A549 (cell line): ENCODE results near the gene PRTFDC1. TPM values are rescaled to one million over a fixed set of nuclear protein-coding genes. Genes with fewer than 3 reads are reported as not detected.

Experiments
- ATAC-seq, 2 experiments: fragments of 200-7000 bp in 1 of 2; fragments of >200 bp in 1 of 2; cut with Nextera tagmentation in 1 of 2; cut with Tn5 transposase in 1 of 2; 3 replicates each; pipeline versions ENCODE4 v1.8.0 to v1.9.1; 2018 to 2020; ENCODE audit warnings: mild to moderate bottlenecking in 1 of 2, moderate library complexity in 1 of 2
- CTCF ChIA-PET: fragments of 300-600 bp; sonication (Branson Sonifier 250); formaldehyde crosslinking; extraction: SDS; loops from one replicate; lab custom pipeline; 2021; ENCODE audit warnings: antibody characterized with exemption, inconsistent platforms; lab: Yijun Ruan, JAX
- POLR2A ChIA-PET: fragments of 350-600 bp; formaldehyde crosslinking; extraction: SDS; loops from one replicate; lab custom pipeline; 2021; ENCODE audit warnings: antibody characterized with exemption, inconsistent platforms; lab: Yijun Ruan, JAX
- DNase-seq, 2 experiments: peaks; one replicate each; pipeline versions ENCODE4 v3.0.0 to v3.0.0-alpha.2; 2011 to 2016; ENCODE audit warnings: low read depth in 1 of 2, low spot score in 1 of 2
- FAIRE-seq: peaks from 2 replicates; lab custom pipeline; 2011; peaks lifted over from hg19 to GRCh38; lab: Jason Lieb, UNC
- H3K27ac ChIP-seq, 2 experiments: fragments of >200 bp; sonication (Bioruptor Twin); formaldehyde crosslinking; 3 replicates each; pipeline ENCODE4 v1.5.1; 2016 to 2017
- H3K4me1 ChIP-seq: fragments of >200 bp; sonication (Bioruptor Twin); formaldehyde crosslinking; 3 replicates; pipeline ENCODE4 v1.6.1; 2016
- H3K4me2 ChIP-seq: fragments of >200 bp; sonication (Bioruptor Twin); formaldehyde crosslinking; 3 replicates; pipeline ENCODE4 v1.6.1; 2016
- H3K4me3 ChIP-seq: fragments of >200 bp; sonication (Bioruptor Twin); formaldehyde crosslinking; 3 replicates; pipeline ENCODE4 v1.5.1; 2016
- H3K9me3 ChIP-seq: fragments of >200 bp; sonication (Bioruptor Twin); formaldehyde crosslinking; 3 replicates; pipeline ENCODE4 v1.6.1; 2016
- CBX8 ChIP-seq: fragments of 200-600 bp; sonication (generic); IDR thresholded peaks from 2 replicates; pipeline ENCODE4 v1.6.1; 2016
- CEBPB ChIP-seq, 2 experiments: fragments of >200 bp in 1 of 2; sonication (Bioruptor Twin) in 1 of 2; formaldehyde crosslinking in 1 of 2; IDR thresholded peaks; 2 replicates each; pipeline ENCODE4 v1.6.1; 2012 to 2016
- CHD2 ChIP-seq: fragments of 150-350 bp; IDR thresholded peaks from 2 replicates; pipeline ENCODE4 v1.6.1; 2014; ENCODE audit warnings: low read length; ENCODE audit not compliant: partially characterized antibody
- CHD4 ChIP-seq: fragments of 200-600 bp; sonication (generic); IDR thresholded peaks from 2 replicates; pipeline ENCODE4 v1.6.1; 2016; ENCODE audit warnings: antibody characterized with exemption, mild to moderate bottlenecking, borderline replicate concordance
- EHF ChIP-seq: fragments of 250-450 bp; sonication (Bioruptor Pico); IDR thresholded peaks from 2 replicates; pipeline ENCODE4 v1.5.0; 2020; ENCODE audit warnings: mild to moderate bottlenecking
- EHMT2 ChIP-seq: fragments of 200-600 bp; sonication (generic); IDR thresholded peaks from 2 replicates; pipeline ENCODE4 v1.6.1; 2016; ENCODE audit warnings: antibody characterized with exemption, low read depth, mild to moderate bottlenecking, moderate library complexity
- EP300 ChIP-seq, 2 experiments: fragments of >200 bp; sonication (Bioruptor Twin); formaldehyde crosslinking; IDR thresholded peaks; 2 replicates in 1 of 2; 3 replicates in 1 of 2; pipeline ENCODE4 v1.6.1; 2016 to 2017
- FOSB ChIP-seq: fragments of 250-450 bp; sonication (Bioruptor Pico); IDR thresholded peaks from 2 replicates; pipeline ENCODE4 v1.5.0; 2020; ENCODE audit warnings: mild to moderate bottlenecking, moderate library complexity
- FOXS1 ChIP-seq: fragments of 250-450 bp; sonication (Bioruptor Pico); IDR thresholded peaks from 2 replicates; pipeline ENCODE4 v1.5.0; 2020; ENCODE audit warnings: mild to moderate bottlenecking, moderate library complexity
- GATA3 ChIP-seq: IDR thresholded peaks from 2 replicates; pipeline ENCODE4 v1.6.1; 2012; ENCODE audit warnings: borderline replicate concordance
- HDAC2 ChIP-seq: fragments of 200-600 bp; sonication (generic); IDR thresholded peaks from 2 replicates; pipeline ENCODE4 v1.6.1; 2016
- HEYL ChIP-seq: fragments of 250-450 bp; sonication (Bioruptor Pico); IDR thresholded peaks from 2 replicates; pipeline ENCODE4 v1.8.0; 2021; ENCODE audit warnings: mild to moderate bottlenecking, moderate library complexity
- HOXA7 ChIP-seq: fragments of 250-450 bp; sonication (Bioruptor Pico); IDR thresholded peaks from 2 replicates; pipeline ENCODE4 v1.5.0; 2020; ENCODE audit warnings: mild to moderate bottlenecking, moderate library complexity
- JUNB ChIP-seq: fragments of >200 bp; sonication (Bioruptor Twin); formaldehyde crosslinking; IDR thresholded peaks from 2 replicates; pipeline ENCODE4 v1.6.1; 2016
- KDM1A ChIP-seq: fragments of 200-600 bp; sonication (generic); IDR thresholded peaks from 2 replicates; pipeline ENCODE4 v1.6.1; 2016; ENCODE audit warnings: low read depth, mild to moderate bottlenecking
- KDM5A ChIP-seq: fragments of 200-600 bp; sonication (generic); IDR thresholded peaks from 2 replicates; pipeline ENCODE4 v1.6.1; 2016; ENCODE audit warnings: antibody characterized with exemption, mild to moderate bottlenecking
- MAZ ChIP-seq: fragments of 150-350 bp; IDR thresholded peaks from 2 replicates; pipeline ENCODE4 v1.6.1; 2014; ENCODE audit warnings: antibody characterized with exemption, low read depth, low read length, borderline replicate concordance
- MYC ChIP-seq: IDR thresholded peaks from 2 replicates; pipeline ENCODE4 v1.6.1; 2012; ENCODE audit warnings: mild to moderate bottlenecking, inconsistent platforms, low read length, improper control_type of control experiment, borderline replicate concordance
- NFE2L2 ChIP-seq: fragments of 150-350 bp; conservative IDR thresholded peaks from 2 replicates; pipeline ENCODE4 v1.6.1; 2014; ENCODE audit warnings: low read length
- NPAS2 ChIP-seq: fragments of 250-450 bp; sonication (Bioruptor Pico); IDR thresholded peaks from 2 replicates; pipeline ENCODE4 v1.8.0; 2022; ENCODE audit warnings: mild to moderate bottlenecking, moderate library complexity, borderline replicate concordance
- NR3C1 ChIP-seq: fragments of >200 bp; sonication (Bioruptor Twin); formaldehyde crosslinking; IDR thresholded peaks from 3 replicates; pipeline ENCODE4 v1.6.1; 2017
- POLR2AphosphoS2 ChIP-seq: conservative IDR thresholded peaks from 2 replicates; pipeline ENCODE4 v1.6.1; 2012; ENCODE audit warnings: low read length, improper control_type of control experiment, inconsistent platforms
- RARB ChIP-seq: fragments of 250-450 bp; sonication (Bioruptor Pico); IDR thresholded peaks from 2 replicates; pipeline ENCODE4 v1.8.0; 2021; ENCODE audit warnings: mild to moderate bottlenecking, moderate library complexity
- RCOR1 ChIP-seq: fragments of 150-350 bp; IDR thresholded peaks from 2 replicates; pipeline ENCODE4 v1.6.1; 2014; ENCODE audit warnings: antibody characterized with exemption, low read length, low read depth
- RNF2 ChIP-seq: fragments of 200-600 bp; sonication (generic); IDR thresholded peaks from 2 replicates; pipeline ENCODE4 v1.6.1; 2016; ENCODE audit warnings: low read depth, mild to moderate bottlenecking, antibody characterized with exemption, moderate library complexity, borderline replicate concordance
- SMC3 ChIP-seq: fragments of >200 bp; sonication (Bioruptor Twin); formaldehyde crosslinking; IDR thresholded peaks from 3 replicates; pipeline ENCODE4 v1.6.1; 2018; ENCODE audit warnings: inconsistent platforms
- TFCP2L1 ChIP-seq: fragments of 250-450 bp; sonication (Bioruptor Pico); IDR thresholded peaks from 2 replicates; pipeline ENCODE4 v1.5.0; 2021; ENCODE audit warnings: mild to moderate bottlenecking
- TP53 ChIP-seq: fragments of 250-450 bp; sonication (Bioruptor Pico); IDR thresholded peaks from 2 replicates; pipeline ENCODE4 v1.5.0; 2021; ENCODE audit warnings: mild to moderate bottlenecking, moderate library complexity
- ZFP36 ChIP-seq: fragments of 450-650 bp; IDR thresholded peaks from 2 replicates; pipeline ENCODE4 v1.6.1; 2014; ENCODE audit warnings: borderline replicate concordance; ENCODE audit not compliant: partially characterized antibody
- WGBS: methylation state at CpG from one replicate; pipeline ENCODE4 v1.1.6; 2017; ENCODE audit errors: missing lambda C conversion rate; 5-methylcytosine and 5-hydroxymethylcytosine counted together
- polyA plus RNA-seq, 4 experiments: library from polyadenylated mRNA; depleted of rRNA in 3 of 4; stranded (reverse); fragments of >200 nt; fragmentation: RNase III in 1 of 4; extraction: RNeasy Plus Mini Kit Qiagen cat#74134 plus additional on column Dnase treatment in 1 of 4; gene quantifications; 2 replicates in 3 of 4; 3 replicates in 1 of 4; pipeline ENCODE4 v1.2.3, GENCODE V29; 2011 to 2017
- TF ChIP-seq, protein P1 (sequence below): fragments of 200-600 bp; sonication (generic); IDR thresholded peaks from 2 replicates; pipeline ENCODE4 v1.6.1; 2016; ENCODE audit warnings: antibody characterized with exemption, mild to moderate bottlenecking, moderate library complexity
- TF ChIP-seq, protein P2 (sequence below): IDR thresholded peaks from 2 replicates; pipeline ENCODE4 v1.6.1; 2012; ENCODE audit warnings: low read depth, borderline replicate concordance
- TF ChIP-seq, protein P3 (sequence below): fragments of >200 bp; sonication (Bioruptor Twin); formaldehyde crosslinking; IDR thresholded peaks from 3 replicates; pipeline ENCODE4 v1.6.1; 2016
- TF ChIP-seq, protein P4 (sequence below): fragments of >200 bp; sonication (Bioruptor Twin); formaldehyde crosslinking; IDR thresholded peaks from 3 replicates; pipeline ENCODE4 v1.5.1; 2016
- TF ChIP-seq, protein P5 (sequence below): fragments of 250-450 bp; sonication (Bioruptor Pico); IDR thresholded peaks from 2 replicates; pipeline ENCODE4 v1.5.0; 2020; ENCODE audit warnings: low read depth, mild to moderate bottlenecking, moderate library complexity

Gene PRTFDC1
- polyA plus RNA-seq, 2 of the 4 experiments (the other 2 are of a cell fraction): 35.6 to 39.2 TPM

DNA sequence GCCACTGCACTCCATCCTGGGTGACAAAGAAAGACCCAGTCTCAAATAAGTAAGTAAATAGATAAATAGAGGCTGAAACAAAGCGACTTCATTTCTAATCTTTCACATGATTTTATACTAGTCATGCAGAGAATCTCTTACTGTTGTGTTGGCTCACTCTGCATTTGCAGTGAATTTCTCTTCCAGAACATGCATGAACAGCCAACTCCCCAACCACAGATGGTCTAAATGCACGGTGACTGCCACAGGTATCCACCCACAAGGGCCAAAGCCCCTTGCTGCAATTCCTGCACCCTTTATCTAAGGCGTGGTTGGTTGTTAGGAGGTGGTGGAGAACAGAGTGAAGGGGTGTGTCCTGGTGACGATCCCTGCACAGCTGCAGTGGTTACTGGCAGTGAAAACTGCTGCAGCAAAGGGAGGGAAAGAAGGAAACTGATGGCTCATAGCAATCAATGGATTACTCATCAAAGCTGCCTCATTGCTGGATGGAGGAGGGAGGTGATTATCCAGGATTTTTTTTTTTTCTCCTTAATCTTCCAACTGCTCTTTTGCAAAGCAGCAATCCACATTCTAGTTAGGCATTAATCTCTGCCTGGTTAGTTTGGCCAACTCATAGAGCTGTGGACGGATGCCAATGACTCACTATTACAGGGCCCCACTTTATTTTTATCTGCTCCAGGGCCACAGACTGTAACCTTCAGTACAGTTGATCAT, 50.6 kb downstream of the PRTFDC1 start:
- CTCF ChIA-PET: interaction anchor here (0.6 to 1.2 kb wide), 3 partner anchors 9 to 54 kb away, joined by 3 to 4 read pairs (median 3); no protein-coding TSS in a partner anchor
- H3K4me1 ChIP-seq: peaks cover 61% of the 10 kb centered on the region
- WGBS: under 1% methylated on average over 5 of the region's 5 CpGs
- peaks cover 3% of the 10 kb centered on the region; the same call in 1 of the 3 replicates for H3K9me3 ChIP-seq
- FAIRE-seq (peak; percentile 74), DNase-seq (peak; percentile 86 to 88), ATAC-seq (peak; percentile 94 to 95)
- peak overlapping the region; percentile 98 for H3K4me2 ChIP-seq
- POLR2A ChIA-PET: interaction anchor here (0.7 to 1.1 kb wide), 4 partner anchors 50 to 179 kb away, joined by 3 to 4 read pairs (median 3); no protein-coding TSS in a partner anchor
- H3K4me3 ChIP-seq: peak overlapping the region; percentile 20; the same call in 2 of the 3 replicates
- H3K27ac ChIP-seq: peak overlapping the region; percentile 74 to 85
- TF ChIP-seq, protein P1, sequence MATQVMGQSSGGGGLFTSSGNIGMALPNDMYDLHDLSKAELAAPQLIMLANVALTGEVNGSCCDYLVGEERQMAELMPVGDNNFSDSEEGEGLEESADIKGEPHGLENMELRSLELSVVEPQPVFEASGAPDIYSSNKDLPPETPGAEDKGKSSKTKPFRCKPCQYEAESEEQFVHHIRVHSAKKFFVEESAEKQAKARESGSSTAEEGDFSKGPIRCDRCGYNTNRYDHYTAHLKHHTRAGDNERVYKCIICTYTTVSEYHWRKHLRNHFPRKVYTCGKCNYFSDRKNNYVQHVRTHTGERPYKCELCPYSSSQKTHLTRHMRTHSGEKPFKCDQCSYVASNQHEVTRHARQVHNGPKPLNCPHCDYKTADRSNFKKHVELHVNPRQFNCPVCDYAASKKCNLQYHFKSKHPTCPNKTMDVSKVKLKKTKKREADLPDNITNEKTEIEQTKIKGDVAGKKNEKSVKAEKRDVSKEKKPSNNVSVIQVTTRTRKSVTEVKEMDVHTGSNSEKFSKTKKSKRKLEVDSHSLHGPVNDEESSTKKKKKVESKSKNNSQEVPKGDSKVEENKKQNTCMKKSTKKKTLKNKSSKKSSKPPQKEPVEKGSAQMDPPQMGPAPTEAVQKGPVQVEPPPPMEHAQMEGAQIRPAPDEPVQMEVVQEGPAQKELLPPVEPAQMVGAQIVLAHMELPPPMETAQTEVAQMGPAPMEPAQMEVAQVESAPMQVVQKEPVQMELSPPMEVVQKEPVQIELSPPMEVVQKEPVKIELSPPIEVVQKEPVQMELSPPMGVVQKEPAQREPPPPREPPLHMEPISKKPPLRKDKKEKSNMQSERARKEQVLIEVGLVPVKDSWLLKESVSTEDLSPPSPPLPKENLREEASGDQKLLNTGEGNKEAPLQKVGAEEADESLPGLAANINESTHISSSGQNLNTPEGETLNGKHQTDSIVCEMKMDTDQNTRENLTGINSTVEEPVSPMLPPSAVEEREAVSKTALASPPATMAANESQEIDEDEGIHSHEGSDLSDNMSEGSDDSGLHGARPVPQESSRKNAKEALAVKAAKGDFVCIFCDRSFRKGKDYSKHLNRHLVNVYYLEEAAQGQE: no peak
- TF ChIP-seq EHMT2 (no peak), NFE2L2 (no peak), EP300 (IDR thresholded peaks at IDR 0.05) (peak; percentile 47 to 67; a peak in 2 of 5 replicates), TP53 (no peak), POLR2AphosphoS2 (no peak), HOXA7 (CRISPR knock-in tag) (no peak), FOSB (CRISPR knock-in tag) (no peak), KDM5A (no peak), ZFP36 (no peak), CBX8 (no peak), GATA3 (peak; percentile 86), EHF (CRISPR knock-in tag) (no peak), CEBPB (IDR thresholded peaks at IDR 0.05) (peak in 1 of 2 experiments; percentile 61; a peak in 1 of 4 replicates), MYC (no peak), KDM1A (no peak), RARB (no peak), HEYL (CRISPR knock-in tag) (no peak), NPAS2 (CRISPR knock-in tag) (no peak), RNF2 (no peak), NR3C1 (no peak), FOXS1 (CRISPR knock-in tag) (no peak), CHD2 (no peak), JUNB (peak; percentile 97), MAZ (no peak), CHD4 (no peak), RCOR1 (no peak), HDAC2 (no peak), SMC3 (peak; percentile 48), TFCP2L1 (CRISPR knock-in tag) (no peak)
- TF ChIP-seq, protein P2, sequence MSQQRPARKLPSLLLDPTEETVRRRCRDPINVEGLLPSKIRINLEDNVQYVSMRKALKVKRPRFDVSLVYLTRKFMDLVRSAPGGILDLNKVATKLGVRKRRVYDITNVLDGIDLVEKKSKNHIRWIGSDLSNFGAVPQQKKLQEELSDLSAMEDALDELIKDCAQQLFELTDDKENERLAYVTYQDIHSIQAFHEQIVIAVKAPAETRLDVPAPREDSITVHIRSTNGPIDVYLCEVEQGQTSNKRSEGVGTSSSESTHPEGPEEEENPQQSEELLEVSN: no peak
- TF ChIP-seq, protein P3, sequence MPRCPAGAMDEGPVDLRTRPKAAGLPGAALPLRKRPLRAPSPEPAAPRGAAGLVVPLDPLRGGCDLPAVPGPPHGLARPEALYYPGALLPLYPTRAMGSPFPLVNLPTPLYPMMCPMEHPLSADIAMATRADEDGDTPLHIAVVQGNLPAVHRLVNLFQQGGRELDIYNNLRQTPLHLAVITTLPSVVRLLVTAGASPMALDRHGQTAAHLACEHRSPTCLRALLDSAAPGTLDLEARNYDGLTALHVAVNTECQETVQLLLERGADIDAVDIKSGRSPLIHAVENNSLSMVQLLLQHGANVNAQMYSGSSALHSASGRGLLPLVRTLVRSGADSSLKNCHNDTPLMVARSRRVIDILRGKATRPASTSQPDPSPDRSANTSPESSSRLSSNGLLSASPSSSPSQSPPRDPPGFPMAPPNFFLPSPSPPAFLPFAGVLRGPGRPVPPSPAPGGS: 0 out of 3 replicates have a peak, but pooled peaks have one; percentile 53
- TF ChIP-seq, protein P4, sequence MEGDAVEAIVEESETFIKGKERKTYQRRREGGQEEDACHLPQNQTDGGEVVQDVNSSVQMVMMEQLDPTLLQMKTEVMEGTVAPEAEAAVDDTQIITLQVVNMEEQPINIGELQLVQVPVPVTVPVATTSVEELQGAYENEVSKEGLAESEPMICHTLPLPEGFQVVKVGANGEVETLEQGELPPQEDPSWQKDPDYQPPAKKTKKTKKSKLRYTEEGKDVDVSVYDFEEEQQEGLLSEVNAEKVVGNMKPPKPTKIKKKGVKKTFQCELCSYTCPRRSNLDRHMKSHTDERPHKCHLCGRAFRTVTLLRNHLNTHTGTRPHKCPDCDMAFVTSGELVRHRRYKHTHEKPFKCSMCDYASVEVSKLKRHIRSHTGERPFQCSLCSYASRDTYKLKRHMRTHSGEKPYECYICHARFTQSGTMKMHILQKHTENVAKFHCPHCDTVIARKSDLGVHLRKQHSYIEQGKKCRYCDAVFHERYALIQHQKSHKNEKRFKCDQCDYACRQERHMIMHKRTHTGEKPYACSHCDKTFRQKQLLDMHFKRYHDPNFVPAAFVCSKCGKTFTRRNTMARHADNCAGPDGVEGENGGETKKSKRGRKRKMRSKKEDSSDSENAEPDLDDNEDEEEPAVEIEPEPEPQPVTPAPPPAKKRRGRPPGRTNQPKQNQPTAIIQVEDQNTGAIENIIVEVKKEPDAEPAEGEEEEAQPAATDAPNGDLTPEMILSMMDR: no peak
- TF ChIP-seq, protein P5, sequence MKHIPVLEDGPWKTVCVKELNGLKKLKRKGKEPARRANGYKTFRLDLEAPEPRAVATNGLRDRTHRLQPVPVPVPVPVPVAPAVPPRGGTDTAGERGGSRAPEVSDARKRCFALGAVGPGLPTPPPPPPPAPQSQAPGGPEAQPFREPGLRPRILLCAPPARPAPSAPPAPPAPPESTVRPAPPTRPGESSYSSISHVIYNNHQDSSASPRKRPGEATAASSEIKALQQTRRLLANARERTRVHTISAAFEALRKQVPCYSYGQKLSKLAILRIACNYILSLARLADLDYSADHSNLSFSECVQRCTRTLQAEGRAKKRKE (CRISPR knock-in tag): no peak
